ENCODE data around the gene MN1.

The MN1 gene

DNA sequence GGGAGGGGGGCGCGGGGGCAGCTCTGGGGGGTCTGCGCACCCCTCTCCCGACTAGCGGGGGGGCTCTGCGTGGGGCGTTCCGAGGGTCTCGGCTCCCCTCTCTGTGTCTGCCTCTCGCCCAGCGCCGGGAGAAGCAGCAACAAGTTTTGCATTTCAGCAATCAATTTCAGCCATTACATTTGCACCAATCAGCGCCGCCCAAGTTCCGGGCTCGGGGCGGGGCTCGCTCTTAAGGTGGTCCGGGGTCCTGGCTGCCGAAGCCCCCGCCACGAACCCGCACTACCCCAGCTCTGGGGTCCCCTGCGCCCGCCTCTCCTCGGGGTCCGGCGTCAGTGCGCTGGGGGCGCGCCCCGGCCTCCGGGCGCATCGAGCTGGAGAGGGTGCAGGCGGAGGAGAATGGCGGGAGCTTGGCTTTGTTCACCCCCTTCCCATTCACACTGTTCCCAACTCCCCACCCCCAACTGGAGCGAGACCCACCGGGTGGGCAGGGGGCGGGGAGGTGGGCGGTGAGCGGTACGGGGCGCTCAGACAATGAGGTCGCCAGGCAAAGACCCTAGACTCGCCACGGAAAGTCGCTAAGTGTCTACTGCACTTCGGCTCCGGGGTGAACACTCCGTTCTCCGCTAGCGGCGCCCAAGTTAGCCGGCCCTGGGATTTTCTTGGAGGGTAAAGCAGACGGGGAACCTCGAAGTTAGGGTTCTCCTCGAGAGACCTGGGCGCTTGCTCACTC, at the start of gene MN1:
TSS of gene MN1 (minus strand) at position 141 of the 730 bp plus-strand sequence. CDS start 1,213 bp downstream, outside the sequence.
- in situ Hi-C loops (cut with HindIII; ENCODE audit: low sequenced_read_pairs) = no loop called here

DNA sequence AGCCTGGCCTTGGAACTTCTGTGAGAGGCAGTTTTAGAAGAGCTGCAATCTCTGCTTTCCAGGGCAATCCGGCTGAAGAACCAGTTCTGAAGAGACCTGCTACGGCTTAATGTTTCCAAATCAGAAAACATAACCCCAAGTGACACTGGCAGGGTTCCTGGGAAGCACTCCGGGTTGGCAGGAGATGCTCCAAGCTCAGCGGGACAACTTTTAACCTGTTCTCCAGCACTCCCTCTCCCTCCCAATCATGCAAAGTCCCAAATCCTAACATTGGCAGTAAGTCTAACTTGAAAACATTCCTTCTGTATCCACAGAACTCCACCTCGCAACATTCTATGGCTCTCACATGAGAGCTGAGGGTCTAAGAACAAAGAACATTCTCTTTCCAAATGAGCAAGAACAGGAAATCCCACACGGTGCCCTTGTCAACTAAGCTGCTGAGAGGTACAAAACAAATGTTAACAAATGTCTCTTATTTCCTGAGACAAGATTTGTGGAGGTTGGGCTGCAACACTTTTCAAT, 48.5 kb upstream of the MN1 start:
- in situ Hi-C loops (cut with HindIII; ENCODE audit: low sequenced_read_pairs) = no loop called here

DNA sequence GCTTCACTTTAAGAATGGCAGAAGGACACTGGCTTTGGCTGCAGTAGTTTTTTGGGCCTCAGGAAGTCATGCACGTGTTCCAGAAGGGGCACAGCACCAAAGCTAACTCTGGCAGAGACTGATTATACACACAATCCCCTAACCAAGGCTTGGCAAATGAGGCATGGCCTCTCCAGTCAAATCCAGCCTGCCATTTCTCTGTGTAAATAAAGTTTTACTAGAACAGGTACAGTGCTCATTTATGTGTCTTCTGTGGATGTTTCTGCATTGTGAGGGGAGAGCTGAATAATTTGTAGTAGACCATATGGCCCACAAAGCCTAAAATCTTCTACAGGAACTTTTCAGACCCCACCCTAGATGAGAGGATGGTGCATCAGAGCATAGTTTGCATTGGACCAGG, 46.4 kb upstream of the MN1 start:
- in situ Hi-C loops (cut with HindIII; ENCODE audit: low sequenced_read_pairs) = no loop called here

DNA sequence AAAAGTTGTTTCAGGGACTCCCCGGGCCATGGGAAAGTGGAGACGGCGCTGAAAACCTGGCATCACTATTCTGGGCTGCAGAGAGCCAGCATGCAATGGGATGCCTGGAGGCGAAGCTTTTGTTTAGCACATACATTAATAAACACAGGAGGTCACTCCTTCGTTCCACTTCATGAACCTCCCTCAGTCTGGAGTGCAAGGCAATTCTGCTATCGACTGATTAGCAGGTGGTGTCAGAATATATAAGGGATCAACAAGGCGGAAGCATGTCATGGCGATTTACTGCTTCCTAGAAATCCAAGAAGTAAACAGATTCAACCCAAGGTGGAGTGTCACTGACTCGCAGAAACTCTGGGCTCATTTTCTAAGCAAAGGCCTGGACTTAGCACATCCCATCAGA, 45.4 kb upstream of the MN1 start:
- in situ Hi-C loops (cut with HindIII; ENCODE audit: low sequenced_read_pairs) = no loop called here

DNA sequence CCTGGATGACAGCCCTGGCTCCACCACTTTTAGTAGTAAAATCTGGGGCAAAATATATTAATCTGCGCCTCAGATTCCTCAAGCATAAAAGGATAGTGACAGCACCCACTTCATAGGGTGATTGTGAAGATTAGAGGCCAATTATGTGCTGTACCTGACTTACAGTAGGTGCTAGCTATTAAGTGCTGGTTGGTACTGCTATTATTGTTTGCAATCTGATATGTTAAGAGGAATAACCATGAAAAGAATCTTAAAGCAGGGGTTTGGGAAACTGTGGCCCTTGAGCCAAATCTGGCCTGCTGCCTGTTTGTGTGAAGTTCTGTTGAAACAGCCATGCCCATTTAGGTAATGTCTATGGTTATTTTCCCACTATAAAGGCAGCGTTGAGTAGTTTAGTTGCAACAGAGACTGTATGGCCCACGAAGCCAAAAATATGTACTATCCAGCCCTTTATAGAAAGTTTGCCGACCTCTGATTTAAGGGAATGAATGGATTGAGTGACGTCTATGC, 44.7 kb upstream of the MN1 start:
- in situ Hi-C loops (cut with HindIII; ENCODE audit: low sequenced_read_pairs) = no loop called here

DNA sequence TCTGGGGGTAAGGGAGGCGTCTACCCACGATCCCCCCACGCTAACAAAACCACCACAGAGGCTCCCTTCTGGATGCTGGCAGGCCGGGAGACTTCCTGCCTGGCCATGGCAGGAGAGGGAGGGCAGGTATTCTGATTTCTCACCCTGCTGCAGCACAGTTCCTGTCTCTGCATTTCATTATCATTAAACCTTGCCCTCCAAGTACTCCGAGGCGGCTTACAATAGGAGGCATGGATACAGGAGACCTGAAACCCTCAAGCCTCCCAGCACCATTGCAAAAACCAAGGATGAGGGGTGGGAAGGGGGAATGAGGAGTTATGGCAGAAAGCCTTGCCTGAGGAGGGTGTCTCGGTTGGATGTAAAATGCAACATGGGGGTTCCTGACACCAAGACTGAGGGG, 44.1 kb upstream of the MN1 start:
- in situ Hi-C loops (cut with HindIII; ENCODE audit: low sequenced_read_pairs) = no loop called here

DNA sequence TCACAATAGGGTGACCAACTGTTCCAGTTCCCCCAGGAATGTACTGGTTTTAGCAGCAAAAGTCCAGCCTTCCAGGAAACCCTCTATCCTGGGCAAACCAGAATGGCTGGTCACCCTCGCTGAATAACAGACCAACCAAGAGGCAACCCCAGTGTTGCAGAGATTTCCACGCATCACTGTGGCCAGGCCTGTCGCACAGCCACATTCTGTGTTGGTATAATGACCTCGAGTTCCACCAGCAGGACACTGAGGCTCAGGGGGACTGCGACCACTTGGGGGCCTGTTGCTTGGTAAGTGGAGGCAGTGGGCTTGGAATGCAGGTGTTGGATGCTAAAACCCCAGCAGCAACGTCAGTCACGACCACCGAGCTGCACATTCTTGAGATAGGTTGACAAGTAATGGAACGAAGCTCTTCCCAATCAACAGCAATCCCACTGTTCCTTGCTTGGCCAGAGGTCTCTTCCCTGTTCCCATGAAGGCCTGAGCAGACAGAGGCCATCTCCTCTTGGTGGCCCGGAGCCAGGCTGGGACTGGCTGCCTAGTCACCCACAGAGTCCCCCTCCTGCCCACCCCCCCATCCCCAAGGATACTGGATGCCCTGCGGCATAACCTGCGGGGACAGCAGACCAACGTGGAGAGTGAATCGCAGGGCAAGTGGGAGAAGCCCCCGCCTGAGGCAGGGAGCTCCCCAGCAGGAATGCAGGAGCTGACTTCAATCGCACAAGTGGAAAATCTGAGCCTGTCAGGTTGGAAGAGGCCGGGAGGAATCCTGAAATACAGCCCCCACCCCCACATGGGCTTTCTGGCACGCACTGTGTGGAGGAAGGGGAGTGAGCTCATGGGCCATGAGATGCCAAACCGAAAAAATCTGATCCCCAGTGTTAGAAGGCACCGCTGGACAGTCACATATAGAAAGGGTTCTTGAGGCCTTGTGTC, 43.4 kb upstream of the MN1 start:
- in situ Hi-C loops (cut with HindIII; ENCODE audit: low sequenced_read_pairs) = no loop called here

DNA sequence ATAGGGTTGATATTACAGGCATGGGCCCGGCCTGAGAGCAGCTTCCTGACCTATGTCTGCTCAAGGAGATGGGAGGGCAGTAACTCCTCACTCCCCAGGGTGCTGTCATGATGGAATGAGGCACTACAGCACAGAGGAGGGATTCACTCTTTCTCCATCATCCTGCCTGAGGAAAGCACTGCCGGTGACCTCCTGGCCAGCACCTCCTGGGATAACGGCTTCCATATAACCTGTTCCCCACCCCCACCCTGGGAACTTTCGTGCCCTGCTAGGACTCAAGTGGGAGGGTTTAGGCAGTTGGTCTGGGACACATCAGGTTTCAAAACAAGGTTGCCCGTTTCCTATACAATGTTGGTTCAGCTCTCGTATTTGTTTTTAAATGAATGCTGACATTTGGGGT, 42.7 kb upstream of the MN1 start:
- in situ Hi-C loops (cut with HindIII; ENCODE audit: low sequenced_read_pairs) = no loop called here

DNA sequence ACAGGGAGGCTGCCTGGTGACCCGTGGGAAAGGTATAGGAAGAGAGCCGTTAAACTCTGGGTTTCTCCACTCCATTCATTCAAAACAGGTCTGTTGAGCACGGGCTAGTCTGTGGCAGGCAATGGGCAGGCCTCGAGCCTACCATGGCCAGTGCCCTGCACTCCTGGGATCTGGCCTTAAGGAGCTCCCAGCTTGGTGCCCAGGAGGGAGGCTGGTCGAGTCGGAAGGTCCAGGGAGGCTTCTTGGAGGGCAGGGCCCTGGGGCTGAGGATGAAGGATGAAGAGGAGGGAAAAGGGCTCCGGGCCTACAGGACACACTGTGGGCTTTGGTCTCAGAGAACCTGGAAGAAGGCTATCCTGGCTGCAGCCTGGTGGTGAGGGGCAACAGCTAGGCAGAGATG, 41.9 kb upstream of the MN1 start:
- in situ Hi-C loops (cut with HindIII; ENCODE audit: low sequenced_read_pairs) = no loop called here

DNA sequence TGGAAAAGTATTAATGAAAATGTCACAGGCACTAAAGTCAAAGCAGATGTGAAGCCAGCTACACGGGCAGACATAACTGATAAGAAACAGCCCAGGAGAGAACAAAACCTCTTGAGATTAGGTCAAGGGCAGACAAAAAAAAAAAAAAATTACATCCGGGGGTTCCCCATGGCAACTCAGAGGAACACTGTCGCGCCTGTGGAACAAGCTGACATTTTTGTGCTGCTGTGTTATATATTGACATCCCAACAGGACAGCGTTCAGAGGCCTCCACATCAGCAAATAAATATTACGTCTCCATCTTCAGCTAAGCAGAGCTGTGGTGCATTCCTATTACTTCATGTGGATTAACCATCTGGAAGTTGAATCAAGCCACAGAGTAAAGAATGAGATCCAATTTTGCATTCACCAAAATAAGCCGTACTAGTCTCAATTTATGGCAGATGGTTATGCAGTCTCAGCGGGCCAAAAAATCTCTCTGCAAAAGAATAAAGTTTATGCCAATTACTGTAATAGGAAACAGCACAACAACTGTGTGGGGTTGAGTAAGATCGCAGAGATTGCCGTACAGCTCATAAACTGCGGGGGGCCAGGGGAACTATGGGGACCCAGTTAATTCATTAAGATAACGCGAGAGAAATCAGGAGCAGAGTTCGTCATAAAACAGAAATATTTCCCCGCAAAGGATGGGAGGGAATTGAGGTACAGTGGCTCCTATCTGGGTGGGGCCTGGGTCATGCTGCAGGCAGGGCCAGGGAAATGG, 41.3 kb upstream of the MN1 start:
- in situ Hi-C loops (cut with HindIII; ENCODE audit: low sequenced_read_pairs) = no loop called here

DNA sequence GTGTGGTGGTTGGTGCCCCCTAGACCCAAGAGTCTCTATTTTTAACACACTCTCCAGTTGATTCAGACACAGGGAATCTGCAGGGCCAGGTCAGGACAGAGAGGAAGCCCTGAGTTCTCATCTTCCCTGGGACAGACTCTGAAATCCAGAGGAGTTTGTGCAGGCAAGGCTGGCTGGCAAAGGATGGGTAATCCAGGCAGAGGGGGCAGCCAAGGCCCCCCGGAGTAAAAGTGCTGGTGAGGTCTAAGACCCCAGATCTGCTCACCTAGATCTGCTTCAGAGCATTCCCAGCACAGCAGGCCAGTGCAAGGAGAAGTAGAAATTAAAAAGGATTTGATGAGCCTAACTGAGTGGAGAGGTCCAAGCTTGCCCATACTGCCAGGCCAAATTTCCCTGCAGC, 40.6 kb upstream of the MN1 start:
- in situ Hi-C loops (cut with HindIII; ENCODE audit: low sequenced_read_pairs) = no loop called here

DNA sequence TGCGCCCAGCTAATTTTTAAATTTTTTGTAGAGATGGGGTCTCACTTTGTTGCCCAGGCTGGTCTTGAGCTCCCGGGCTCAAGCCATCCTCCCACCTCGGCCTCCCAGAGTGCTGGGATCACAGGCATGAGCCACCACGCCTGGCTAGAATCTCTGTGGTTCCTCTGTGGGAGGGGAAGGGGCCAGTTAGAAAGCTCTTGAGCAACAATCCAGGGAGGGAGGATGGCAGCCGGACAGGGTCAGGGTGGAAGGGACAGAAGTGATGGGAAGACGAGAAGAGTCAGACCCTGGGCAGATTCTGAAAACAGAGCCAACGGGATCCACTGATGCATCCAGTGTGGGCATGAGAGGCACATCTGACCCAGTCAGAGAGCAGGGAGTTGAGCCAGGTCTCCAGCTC, 38.9 kb upstream of the MN1 start:
- in situ Hi-C loops (cut with HindIII; ENCODE audit: low sequenced_read_pairs) = no loop called here

DNA sequence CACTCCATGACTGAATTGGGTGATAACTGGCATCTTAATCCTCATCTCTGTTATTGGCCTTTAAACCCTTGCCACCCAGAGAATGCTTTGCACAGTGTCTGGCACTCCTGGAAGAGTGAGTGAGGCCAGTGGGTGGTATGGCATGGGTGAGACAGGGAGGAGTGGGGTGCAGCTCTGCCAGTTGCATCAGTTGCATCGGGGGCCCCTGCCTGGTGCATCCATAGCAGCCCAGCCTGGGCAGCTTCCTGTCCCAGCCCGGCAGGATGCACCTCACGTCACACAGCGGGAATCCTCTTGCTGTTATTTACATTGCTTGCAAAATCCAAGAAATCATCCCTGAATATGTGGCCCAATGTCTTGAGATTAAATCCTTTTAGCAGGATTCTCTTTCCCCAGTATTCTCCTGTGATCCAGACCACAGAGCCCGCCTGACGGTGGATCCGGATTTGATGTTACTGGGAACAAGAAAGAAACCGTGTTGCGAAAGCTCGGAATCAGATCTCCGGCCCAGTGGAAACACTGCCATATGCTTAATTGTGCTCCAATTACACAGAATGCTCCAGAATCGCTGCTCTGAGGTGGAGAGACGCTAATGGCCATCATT, 37.6 kb upstream of the MN1 start:
- in situ Hi-C loops (cut with HindIII; ENCODE audit: low sequenced_read_pairs) = no loop called here

DNA sequence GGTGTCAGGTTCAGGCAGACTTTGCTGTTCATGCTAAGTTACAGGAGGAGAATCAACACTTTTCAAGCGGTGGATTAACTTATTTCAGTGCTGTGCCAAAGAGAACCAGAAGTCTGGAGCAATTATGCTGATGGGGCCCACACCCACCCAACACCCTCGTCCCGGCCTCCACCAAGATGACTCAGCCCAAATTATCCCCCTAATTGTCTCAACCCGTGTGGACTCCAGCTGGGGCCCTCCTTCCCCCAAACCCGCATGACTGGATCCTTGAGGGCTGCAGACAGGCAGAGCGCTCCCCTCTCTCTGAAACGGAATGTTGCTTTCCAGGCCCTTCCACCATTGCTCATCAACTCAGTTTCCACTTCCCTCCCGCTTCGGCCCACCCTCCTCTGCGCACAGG, 34.6 kb upstream of the MN1 start:
- in situ Hi-C loops (cut with HindIII; ENCODE audit: low sequenced_read_pairs) = no loop called here

DNA sequence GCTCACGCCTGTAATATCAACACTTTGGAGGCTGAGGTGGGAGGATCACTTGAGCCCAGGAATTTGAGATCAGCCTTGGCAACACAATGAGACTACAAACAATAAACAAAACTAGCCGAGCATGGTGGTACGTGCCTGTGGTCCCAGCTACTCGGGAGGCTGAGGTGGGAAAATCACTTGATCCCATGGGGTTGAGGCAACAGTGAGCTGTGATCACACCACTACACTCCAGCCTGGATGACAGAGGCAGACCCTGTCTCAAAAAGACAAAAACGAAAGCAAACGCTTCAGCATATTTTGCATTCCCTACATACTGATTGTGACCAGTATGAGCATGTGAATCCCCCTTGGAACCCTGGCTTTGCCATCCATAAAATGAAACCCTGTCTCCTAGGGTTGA, 33.9 kb upstream of the MN1 start:
- in situ Hi-C loops (cut with HindIII; ENCODE audit: low sequenced_read_pairs) = no loop called here

DNA sequence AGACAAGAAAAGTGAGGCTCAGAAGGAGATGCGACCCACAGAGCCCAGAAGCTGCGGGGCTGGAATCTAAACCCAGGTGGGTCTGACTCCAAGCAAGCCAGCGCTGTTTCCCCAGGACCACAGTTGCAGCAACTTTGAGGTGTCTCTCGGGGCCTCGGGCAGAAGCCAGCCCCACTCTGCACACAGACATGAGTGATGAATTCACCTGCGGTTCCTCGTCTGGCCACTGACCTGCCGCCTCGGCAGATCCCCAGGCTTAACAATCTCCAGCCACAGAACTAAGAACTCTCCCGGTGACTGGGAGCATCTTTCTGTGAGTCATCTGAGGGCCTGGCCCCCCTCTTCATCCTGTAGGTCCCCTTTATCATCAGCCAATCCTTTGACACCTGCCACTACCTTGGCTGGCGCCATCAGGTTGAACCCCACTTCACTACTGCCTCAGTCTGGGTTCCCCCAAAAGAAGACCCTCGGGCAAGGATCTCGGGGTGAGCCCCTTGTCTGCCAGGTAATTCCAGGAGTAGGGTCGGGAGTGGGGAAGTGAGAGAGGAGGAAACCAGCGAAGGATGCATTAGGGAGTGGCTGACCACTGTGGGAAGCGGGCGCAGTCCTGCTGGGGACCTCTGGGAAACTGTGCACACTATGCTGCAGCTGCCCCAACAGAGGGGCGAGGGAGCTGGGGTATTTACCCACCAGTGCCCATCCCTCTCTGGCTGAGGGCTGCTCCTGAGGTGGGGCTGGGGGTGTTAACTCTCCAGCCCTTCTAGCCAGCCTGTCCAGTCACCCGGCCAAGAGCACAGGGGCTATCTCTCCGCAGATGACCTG, 33.0 kb upstream of the MN1 start:
- in situ Hi-C loops (cut with HindIII; ENCODE audit: low sequenced_read_pairs) = no loop called here

DNA sequence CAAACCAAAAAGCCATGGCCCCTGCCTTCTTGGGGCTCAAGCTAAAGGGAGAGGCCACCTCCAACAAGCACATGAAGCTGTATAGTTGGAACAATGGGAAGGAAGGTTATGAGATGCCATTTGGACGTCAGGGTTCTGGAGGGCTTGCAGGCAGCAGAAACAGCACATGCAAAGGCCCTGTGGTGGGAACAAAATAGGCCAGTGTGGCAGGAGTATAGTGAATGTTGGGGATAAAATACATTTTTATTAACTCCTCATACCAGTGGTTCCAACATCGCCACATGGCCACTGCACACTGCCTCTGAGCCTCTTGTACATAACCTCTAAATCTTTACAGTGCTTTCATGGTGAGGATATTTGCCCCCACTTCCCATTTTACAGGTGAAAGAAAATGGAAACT, 32.2 kb upstream of the MN1 start:
- in situ Hi-C loops (cut with HindIII; ENCODE audit: low sequenced_read_pairs) = no loop called here

DNA sequence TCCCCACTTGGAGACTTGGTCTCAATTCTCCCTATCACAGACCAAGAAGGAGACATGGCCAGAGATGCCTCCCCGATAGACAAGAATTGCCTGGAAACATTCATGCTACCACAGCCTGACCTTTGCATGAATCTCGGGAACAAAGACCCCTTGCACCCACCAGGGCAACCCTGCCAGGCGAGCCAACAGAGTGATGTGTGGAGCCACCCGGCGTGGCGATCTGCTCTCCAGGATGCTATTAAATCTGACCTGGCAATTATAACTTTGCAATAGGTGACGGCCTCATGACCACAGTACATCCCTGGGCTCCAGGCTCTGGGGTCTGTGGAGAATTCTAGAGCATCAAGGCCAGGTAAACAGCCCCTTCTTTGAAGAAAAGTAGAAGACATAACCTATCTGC, 31.1 kb upstream of the MN1 start:
- in situ Hi-C loops (cut with HindIII; ENCODE audit: low sequenced_read_pairs) = no loop called here

DNA sequence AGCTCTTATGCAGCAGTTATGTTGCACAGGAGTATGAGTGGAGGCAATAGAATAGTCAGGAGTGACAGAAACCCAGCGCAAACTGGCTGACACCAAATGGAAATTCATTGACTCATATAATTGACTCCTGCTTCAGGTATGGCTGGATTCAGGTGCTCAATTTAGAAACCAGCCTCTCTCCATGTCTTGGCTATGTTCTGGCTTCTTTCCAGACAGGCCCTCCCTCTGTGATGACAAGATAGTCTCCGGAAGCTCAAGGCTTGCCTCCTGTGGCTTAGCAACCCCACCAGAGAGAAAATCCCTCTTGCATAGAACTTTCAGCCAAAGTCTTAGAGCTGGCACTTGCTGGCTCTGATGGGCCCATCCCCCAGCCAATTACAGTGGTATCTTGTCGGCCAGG, 28.1 kb upstream of the MN1 start:
- in situ Hi-C loops (cut with HindIII; ENCODE audit: low sequenced_read_pairs) = no loop called here
